Stimulated activated CD4-positive, alpha-beta T cell treated with anti-CD3 and anti-CD28 coated beads, Interleukin-15, amount 100 ng/mL, for 24 hours (primary cell): ENCODE data around the gene AGR3.

Source experiments
- DNase-seq: peaks from one replicate; pipeline ENCODE4 v3.0.0-alpha.2; 2020

AGR3 gene

GRCh38 chr7:16826060-16826459 lies 55.7 kb downstream of the AGR3 start:
- DNase-seq, result no peak

GRCh38 chr7:16822029-16822428 lies 59.8 kb downstream of the AGR3 start:
- DNase-seq, result no peak

GRCh38 chr7:16818732-16819131 lies 63.1 kb downstream of the AGR3 start:
- no peak for DNase-seq

GRCh38 chr7:16817536-16817935 lies 64.2 kb downstream of the AGR3 start:
- no peak for DNase-seq

- DNase-seq, result no peak
Measured at GRCh38 chr7:16816824-16817223, 65.0 kb downstream of the AGR3 start.

GRCh38 chr7:16815001-16815400 lies 66.8 kb downstream of the AGR3 start:
- DNase-seq, result no peak

GRCh38 chr7:16813232-16813616 lies 68.6 kb downstream of the AGR3 start:
- no peak for DNase-seq

GRCh38 chr7:16812542-16813231 lies 69.1 kb downstream of the AGR3 start:
- DNase-seq, result no peak

- no peak for DNase-seq
Measured at GRCh38 chr7:16811551-16811950, 70.2 kb downstream of the AGR3 start.

GRCh38 chr7:16810573-16810972 lies 71.2 kb downstream of the AGR3 start:
- DNase-seq, result no peak

GRCh38 chr7:16810112-16810511 lies 71.7 kb downstream of the AGR3 start:
- DNase-seq, result no peak
